Neuron (in vitro differentiated cells): ENCODE data around the gene PKLR.
"Not testable (repeated sequence)": the region's sequence is repeated elsewhere in the genome, so short reads cannot be mapped to it uniquely, and the experiment has no call there.

Experiments
- H2AFZ ChIP-seq: one replicate; pipeline ENCODE4 v1.6.1; 2013; ENCODE audit warnings: low read depth, mild to moderate bottlenecking, inconsistent platforms, low read length, moderate library complexity
- H3K27me3 ChIP-seq: one replicate; pipeline ENCODE4 v1.6.1; 2013; ENCODE audit warnings: low read length; ENCODE audit not compliant: insufficient read depth
- H3K36me3 ChIP-seq: one replicate; pipeline ENCODE4 v1.6.1; 2013; ENCODE audit warnings: low read length; ENCODE audit not compliant: insufficient read depth
- H3K4me1 ChIP-seq: one replicate; pipeline ENCODE4 v1.6.1; 2013; ENCODE audit warnings: low read length; ENCODE audit not compliant: insufficient read depth
- H3K4me3 ChIP-seq: 2 replicates; pipeline ENCODE4 v1.5.1; 2013; ENCODE audit warnings: mild to moderate bottlenecking, low read length, moderate library complexity
- H3K9me3 ChIP-seq: one replicate; pipeline ENCODE4 v1.6.1; 2013; ENCODE audit warnings: low read length

The PKLR gene

GRCh38 chr1:155254228-155254713, 47.0 kb downstream of the PKLR start:
- Histone ChIP-seq H3K4me1 (peaks cover 22% of the 10 kb centered on the region), H3K36me3 (peaks cover 11% of the 10 kb centered on the region), H3K9me3 (no peaks in the 10 kb centered on the region), H3K27me3 (no peaks in the 10 kb centered on the region), H2AFZ (no peak overlapping the region), H3K4me3 (peak overlapping the region; percentile 64)

DNA sequence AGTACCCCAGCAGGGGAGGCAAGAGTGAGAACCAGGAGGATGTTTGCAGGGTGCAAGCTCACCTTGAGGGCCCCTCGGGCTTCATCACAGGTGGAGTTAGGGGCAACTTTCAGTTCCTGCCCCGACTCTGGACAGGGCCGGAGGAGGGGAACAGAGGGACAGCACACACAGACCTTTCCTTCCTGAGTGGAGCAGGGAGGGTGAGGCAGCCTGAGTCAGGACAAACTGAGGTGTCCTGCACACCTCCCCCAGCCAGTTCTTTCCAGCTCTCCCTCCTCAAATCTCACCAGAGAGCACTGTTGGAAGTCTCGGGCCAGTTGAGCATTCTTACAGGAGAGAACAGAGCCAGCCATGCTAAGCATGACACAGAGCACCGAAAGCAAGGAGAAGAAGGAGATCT, 47.4 kb downstream of the PKLR start:
- Histone ChIP-seq H3K36me3 (peaks cover 11% of the 10 kb centered on the region), H3K27me3 (no peaks in the 10 kb centered on the region), H3K9me3 (no peaks in the 10 kb centered on the region), H3K4me1 (peaks cover 22% of the 10 kb centered on the region), H3K4me3 (peak overlapping the region; percentile 64), H2AFZ (no peak overlapping the region)

DNA sequence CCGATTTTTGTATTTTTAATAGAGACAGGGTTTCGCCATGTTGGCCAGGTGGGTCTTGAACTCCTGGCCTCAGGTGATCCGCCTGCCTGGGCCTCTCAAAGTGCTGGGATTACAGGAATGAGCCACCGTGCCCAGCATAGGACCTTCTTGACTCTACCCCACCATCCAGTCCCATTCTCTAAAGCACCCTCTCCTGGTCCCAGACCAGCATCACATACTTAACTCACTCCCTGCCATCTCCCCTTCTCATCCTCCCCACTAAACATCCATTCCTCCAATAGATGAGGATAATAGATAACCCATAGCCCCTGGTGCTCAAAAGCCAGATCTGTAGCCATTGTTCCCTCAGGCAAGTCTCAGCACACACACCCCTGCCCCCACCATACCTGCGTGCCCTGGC, 48.0 kb downstream of the PKLR start:
- Histone ChIP-seq H3K4me1 (peaks cover 22% of the 10 kb centered on the region), H3K4me3 (no peak overlapping the region), H3K36me3 (peaks cover 7% of the 10 kb centered on the region), H2AFZ (no peak overlapping the region), H3K9me3 (no peaks in the 10 kb centered on the region), H3K27me3 (no peaks in the 10 kb centered on the region)

- peaks cover 22% of the 10 kb centered on the region for H3K4me1 ChIP-seq
- no peaks in the 10 kb centered on the region for H3K9me3 ChIP-seq
- H3K4me3 ChIP-seq: no peak overlapping the region
- no peak overlapping the region for H2AFZ ChIP-seq
- H3K27me3 ChIP-seq: no peaks in the 10 kb centered on the region
- peaks cover 11% of the 10 kb centered on the region for H3K36me3 ChIP-seq
Measured at GRCh38 chr1:155251566-155251965, 49.7 kb downstream of the PKLR start.

DNA sequence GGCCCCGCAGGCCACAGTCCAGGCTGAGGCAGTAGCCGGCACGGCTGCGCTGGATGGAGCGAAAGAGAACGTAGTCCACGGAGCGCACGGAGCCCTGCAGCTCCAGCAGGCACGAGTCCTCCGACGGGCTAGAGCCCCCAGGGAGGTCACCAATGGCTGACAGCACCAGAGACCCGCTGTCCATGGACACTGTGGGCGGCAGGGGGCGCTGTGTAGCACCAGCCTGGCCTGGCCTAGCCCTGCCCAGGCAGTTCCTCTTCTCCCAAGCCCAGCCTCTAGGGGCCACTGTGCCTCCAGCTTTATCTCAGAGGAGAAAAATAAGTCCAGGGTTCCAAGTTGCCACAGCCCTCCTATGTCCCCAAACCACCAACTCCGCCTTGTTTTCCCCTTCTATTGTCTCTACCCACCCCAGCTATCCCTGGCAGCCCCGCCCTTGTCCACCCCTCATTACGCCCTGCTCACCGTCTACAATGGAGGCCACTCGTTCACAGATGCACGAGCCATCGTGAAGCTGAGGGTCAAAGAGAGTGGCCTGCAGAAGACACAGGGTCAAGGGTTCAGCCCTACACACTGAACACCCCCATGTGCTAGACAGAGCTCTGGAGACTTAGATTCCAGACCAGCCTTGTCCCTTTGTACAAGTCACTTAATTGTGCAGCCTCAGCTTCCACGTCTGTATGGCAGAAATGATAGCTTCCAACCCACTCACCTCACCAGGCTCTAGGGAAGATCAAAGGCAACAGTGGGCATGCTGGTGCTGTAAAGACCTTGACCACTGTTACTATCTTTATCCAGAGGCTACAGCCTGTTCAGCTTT, 50.4 kb downstream of the PKLR start:
- no peaks in the 10 kb centered on the region for H3K9me3 ChIP-seq
- H3K36me3 ChIP-seq: peaks cover 13% of the 10 kb centered on the region
- peaks cover 22% of the 10 kb centered on the region for H3K4me1 ChIP-seq
- no peak overlapping the region for H3K4me3 ChIP-seq
- no peaks in the 10 kb centered on the region for H3K27me3 ChIP-seq
- H2AFZ ChIP-seq: no peak overlapping the region

DNA sequence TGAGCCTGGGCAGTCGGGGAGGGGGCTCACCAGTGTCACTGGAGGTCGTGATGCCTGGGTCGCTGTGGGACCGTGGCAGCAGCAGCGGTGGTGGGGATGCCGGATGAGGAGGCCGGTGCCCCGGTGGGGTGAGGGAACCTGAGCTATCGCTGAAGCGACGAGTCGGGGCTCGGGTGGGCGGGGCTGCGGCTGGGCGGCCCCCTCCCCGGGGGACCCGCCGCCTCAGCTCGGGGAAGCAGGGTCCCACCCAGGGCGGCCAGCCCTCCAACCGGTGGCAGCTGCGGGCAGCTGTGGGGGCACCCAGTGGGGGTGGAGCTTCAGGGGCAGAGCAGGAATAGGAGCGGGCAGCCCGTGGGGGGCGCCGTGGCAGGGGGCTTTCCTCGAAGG, 51.0 kb downstream of the PKLR start:
- no peak overlapping the region for H2AFZ ChIP-seq
- H3K4me3 ChIP-seq: no peak overlapping the region
- H3K4me1 ChIP-seq: peaks cover 23% of the 10 kb centered on the region
- H3K27me3 ChIP-seq: no peaks in the 10 kb centered on the region
- H3K36me3 ChIP-seq: peaks cover 13% of the 10 kb centered on the region
- H3K9me3 ChIP-seq: no peaks in the 10 kb centered on the region

DNA sequence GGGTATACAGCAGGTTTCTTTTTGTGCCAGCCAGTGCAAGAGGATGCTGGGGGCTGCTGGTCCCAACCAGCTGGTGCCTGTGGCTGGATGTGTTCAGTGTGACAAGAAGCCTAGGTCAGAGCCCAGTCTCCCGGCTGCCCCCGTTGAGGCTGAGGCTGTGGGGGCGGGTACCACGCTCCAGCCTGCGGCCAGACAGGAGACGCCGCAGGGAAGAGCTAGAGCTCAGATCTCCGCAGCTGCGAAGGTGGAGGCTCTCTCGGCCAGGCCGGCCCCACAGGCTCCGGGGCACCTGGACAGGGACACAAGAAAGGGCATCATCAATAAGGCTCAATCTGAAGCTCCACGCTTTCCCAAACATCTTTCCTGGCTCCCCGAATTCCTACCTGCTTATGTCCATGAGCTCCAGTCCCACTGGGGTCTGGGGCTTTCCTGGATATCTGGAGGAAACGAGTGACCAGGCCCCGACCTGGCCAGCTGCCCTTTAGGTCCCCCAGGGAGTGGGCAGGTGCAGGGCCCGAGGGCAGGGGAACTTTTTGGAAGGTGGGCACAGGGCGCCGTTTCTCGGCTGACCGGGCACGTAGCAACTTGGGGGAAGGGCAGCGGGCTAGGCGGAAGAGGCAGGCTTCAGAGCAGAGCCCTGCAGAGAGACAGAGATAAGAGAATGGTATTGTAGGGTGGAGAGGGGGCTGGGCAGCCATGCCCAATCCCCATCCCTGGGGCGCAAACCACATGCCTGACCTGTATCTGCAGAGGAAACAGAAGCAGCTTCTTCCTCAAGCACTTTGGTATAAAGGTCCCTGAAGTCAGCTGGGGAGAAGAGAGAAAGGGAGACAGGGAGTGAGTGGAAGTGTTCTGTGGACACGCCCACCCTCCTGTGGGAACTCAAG, 53.3 kb downstream of the PKLR start:
- Histone ChIP-seq H3K9me3 (no peaks in the 10 kb centered on the region), H3K36me3 (peaks cover 13% of the 10 kb centered on the region), H3K4me3 (no peak overlapping the region), H2AFZ (no peak overlapping the region), H3K4me1 (peaks cover 17% of the 10 kb centered on the region), H3K27me3 (no peaks in the 10 kb centered on the region)

GRCh38 chr1:155246796-155247195, 54.4 kb downstream of the PKLR start:
- H3K9me3 ChIP-seq, H3K4me3 ChIP-seq, H3K27me3 ChIP-seq, H2AFZ ChIP-seq: not testable (repeated sequence)
- Histone ChIP-seq H3K4me1 (peaks cover 17% of the 10 kb centered on the region), H3K36me3 (peaks cover 13% of the 10 kb centered on the region)

DNA sequence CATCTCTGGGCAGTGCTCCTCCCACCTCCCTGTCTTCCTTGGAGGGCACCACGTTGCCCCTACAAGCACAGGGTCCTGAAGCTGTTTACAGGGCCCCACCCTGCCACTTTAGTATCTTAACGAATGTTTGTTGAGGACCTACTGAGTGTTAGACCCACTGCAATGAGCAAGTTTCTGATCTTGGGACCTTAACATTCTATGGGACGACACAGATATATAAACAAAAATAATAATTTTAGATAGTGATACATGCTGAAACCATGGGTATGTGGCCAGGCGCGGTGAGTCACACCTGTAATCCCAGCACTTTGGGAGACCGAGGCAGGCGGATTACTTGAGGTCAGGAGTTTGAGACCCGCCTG, 56.1 kb downstream of the PKLR start:
- peaks cover 13% of the 10 kb centered on the region for H3K36me3 ChIP-seq
- peak overlapping the region; percentile 58 for H2AFZ ChIP-seq
- H3K27me3 ChIP-seq: no peaks in the 10 kb centered on the region
- peaks cover 14% of the 10 kb centered on the region for H3K4me1 ChIP-seq
- peak overlapping the region; percentile 40 for H3K4me3 ChIP-seq
- H3K9me3 ChIP-seq: no peaks in the 10 kb centered on the region

- Histone ChIP-seq H3K36me3 (peaks cover 13% of the 10 kb centered on the region), H2AFZ (peak overlapping the region; percentile 58), H3K4me3 (peak overlapping the region; percentile 40), H3K27me3 (no peaks in the 10 kb centered on the region), H3K9me3 (no peaks in the 10 kb centered on the region), H3K4me1 (peaks cover 14% of the 10 kb centered on the region)
Measured at GRCh38 chr1:155244368-155245162, 56.7 kb downstream of the PKLR start.

GRCh38 chr1:155242805-155243358, 58.4 kb downstream of the PKLR start:
- Histone ChIP-seq H3K4me1 (peaks cover 14% of the 10 kb centered on the region), H2AFZ (no peak overlapping the region), H3K9me3 (no peaks in the 10 kb centered on the region), H3K27me3 (no peaks in the 10 kb centered on the region), H3K36me3 (peaks cover 13% of the 10 kb centered on the region), H3K4me3 (peak overlapping the region; percentile 40)

GRCh38 chr1:155241841-155242264, 59.4 kb downstream of the PKLR start:
- Histone ChIP-seq H3K36me3 (peaks cover 8% of the 10 kb centered on the region), H3K27me3 (no peaks in the 10 kb centered on the region), H3K4me1 (peaks cover 14% of the 10 kb centered on the region), H3K9me3 (no peaks in the 10 kb centered on the region), H3K4me3 (no peak overlapping the region), H2AFZ (no peak overlapping the region)
